Retinal pigment epithelial cell (primary cell): ENCODE measurements around the gene CLEC18C.
A peak's percentile ranks its signal among the peaks of the same experiment; 100 is the strongest.
"Not testable (repeated sequence)": the region's sequence is repeated elsewhere in the genome, so short reads cannot be mapped to it uniquely, and the experiment has no call there.

ENCODE experiments used
- DNase-seq: peaks from one replicate; pipeline ENCODE4 v3.0.0-alpha.2; 2010; ENCODE audit warnings: low read depth
- H3K4me3 ChIP-seq: 2 replicates; pipeline ENCODE4 v1.5.1; 2011; ENCODE audit warnings: mild to moderate bottlenecking, low read length, control low read depth, moderate library complexity
- CTCF ChIP-seq: conservative IDR thresholded peaks from 2 replicates; pipeline ENCODE4 v1.5.1; 2011; ENCODE audit warnings: low read depth, low read length, control low read depth, inconsistent platforms

The CLEC18C gene

GRCh38 chr16:70159355-70160348 lies 13.9 kb upstream of the CLEC18C start:
- no peak overlapping the region for H3K4me3 ChIP-seq
- DNase-seq: no peak
- TF ChIP-seq CTCF: no peak

- DNase-seq: no peak
- no peak for TF ChIP-seq CTCF
These were observed 13.2 kb upstream of the CLEC18C start for GRCh38 chr16:70160388-70160787.

GRCh38 chr16:70160821-70161220 lies 12.8 kb upstream of the CLEC18C start:
- no peak for DNase-seq
- TF ChIP-seq CTCF: no peak
- H3K4me3 ChIP-seq: no peak overlapping the region

More at GRCh38 chr16:70160388-70160787, 13.2 kb upstream of the CLEC18C start:
- no peak overlapping the region for H3K4me3 ChIP-seq

GRCh38 chr16:70161350-70161749 lies 12.2 kb upstream of the CLEC18C start:
- no peak overlapping the region for H3K4me3 ChIP-seq
- DNase-seq: no peak
- TF ChIP-seq CTCF: no peak

GRCh38 chr16:70162041-70162451 lies 11.5 kb upstream of the CLEC18C start:
- no peak for TF ChIP-seq CTCF
- peak; percentile 18 for DNase-seq
- H3K4me3 ChIP-seq: no peak overlapping the region

GRCh38 chr16:70163596-70163995 lies 10.0 kb upstream of the CLEC18C start:
- DNase-seq: no peak
- TF ChIP-seq CTCF: no peak
- no peak overlapping the region for H3K4me3 ChIP-seq

- not testable (repeated sequence) for H3K4me3 ChIP-seq, DNase-seq
These were observed 6.9 kb upstream of the CLEC18C start for GRCh38 chr16:70166688-70167087.

GRCh38 chr16:70173916-70174315 lies 329 bp downstream of the CLEC18C start:
- DNase-seq, H3K4me3 ChIP-seq: not testable (repeated sequence)

- DNase-seq, H3K4me3 ChIP-seq: not testable (repeated sequence)
These were observed 873 bp downstream of the CLEC18C start for GRCh38 chr16:70174387-70174932.

GRCh38 chr16:70187858-70188607 lies 14.4 kb downstream of the CLEC18C start:
- not testable (repeated sequence) for H3K4me3 ChIP-seq, DNase-seq

- DNase-seq, H3K4me3 ChIP-seq: not testable (repeated sequence)
These were observed 15.0 kb downstream of the CLEC18C start for GRCh38 chr16:70188608-70188915.
